Peyer's patch (tissue), 4 donors: ENCODE data around the gene SCYGR7. TPM values are rescaled to one million over a fixed set of nuclear protein-coding genes. Genes with fewer than 3 reads are reported as not detected.

Experiments
- DNase-seq, 3 donors: peaks; one replicate each; pipeline ENCODE4 v3.0.0-alpha.2; 2017 to 2019
- H3K27ac ChIP-seq, 4 donors: fragments of 200-600 bp; sonication (generic); one replicate each; pipeline ENCODE4 v1.5.1; 2016 to 2019
- H3K27me3 ChIP-seq, 2 donors: fragments of 200-600 bp; sonication (generic); one replicate each; pipeline ENCODE4 v1.5.1; 2019
- H3K36me3 ChIP-seq, 3 donors: fragments of 200-600 bp; sonication (generic); one replicate each; pipeline ENCODE4 v1.5.1; 2016 to 2019
- H3K4me1 ChIP-seq, 4 donors: fragments of 200-600 bp; sonication (generic); one replicate each; pipeline ENCODE4 v1.5.1; 2016 to 2019
- H3K4me3 ChIP-seq, 4 donors: fragments of 200-600 bp; sonication (generic); 1 replicate in 3 of 4; 2 replicates in 1 of 4; pipeline ENCODE4 v1.5.1; 2016 to 2019; ENCODE audit warnings: mild to moderate bottlenecking in 1 of 4
- H3K9me3 ChIP-seq, 4 donors: fragments of 200-600 bp; sonication (generic); one replicate each; pipeline ENCODE4 v1.5.1; 2016 to 2019; ENCODE audit warnings: mild to moderate bottlenecking in 1 of 4
- POLR2A ChIP-seq, 2 donors: fragments of 450-650 bp; IDR thresholded peaks; one replicate each; pipeline ENCODE4 v1.5.1; 2017; ENCODE audit warnings: antibody characterized with exemption in 2 of 2, mild to moderate bottlenecking in 2 of 2, moderate library complexity in 2 of 2
- total RNA-seq, 4 donors: library from RNA; depleted of rRNA; stranded (reverse); fragments of >200 nt; gene quantifications; one replicate each; pipeline ENCODE4 v1.1.0, GENCODE V29; 2016
- TF ChIP-seq, protein P1 (sequence below), 6 experiments: fragments of 450-650 bp in 4 of 6; fragments of 200-600 bp in 2 of 6; sonication (generic) in 1 of 6; IDR thresholded peaks; one replicate each; pipeline ENCODE4 v1.5.1; 2017 to 2019; ENCODE audit warnings: antibody characterized with exemption in 6 of 6, mild to moderate bottlenecking in 3 of 6, moderate library complexity in 1 of 6

The SCYGR7 gene
- not detected for total RNA-seq

DNA sequence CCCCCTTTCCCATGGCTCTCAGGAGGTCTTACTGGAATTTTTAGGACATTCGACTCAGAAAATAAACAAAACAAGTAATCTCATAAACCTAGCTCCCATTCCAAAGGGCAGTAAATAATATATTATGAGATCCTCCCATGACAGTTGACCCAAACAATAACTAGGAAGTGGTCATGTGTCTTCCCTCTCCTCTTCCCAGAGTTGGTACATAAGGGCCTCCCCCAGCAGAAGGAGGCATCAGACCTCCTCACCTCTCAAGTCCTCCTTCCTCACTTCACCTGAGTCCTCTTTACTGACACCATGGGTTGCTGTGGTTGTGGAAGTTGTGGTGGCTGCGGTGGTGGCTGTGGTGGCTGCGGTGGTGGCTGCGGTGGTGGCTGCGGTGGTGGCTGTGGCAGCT is at the start of gene SCYGR7:
Gene SCYGR7, plus strand, starts transcription at position 301 of the 400 bp plus-strand sequence. Its CDS starts 0 bp downstream, at position 301.
- H3K36me3 ChIP-seq = no peaks in the 10 kb centered on the region
- TF ChIP-seq POLR2A (IDR thresholded peaks at IDR 0.05) = no peak
- TF ChIP-seq, protein P1, sequence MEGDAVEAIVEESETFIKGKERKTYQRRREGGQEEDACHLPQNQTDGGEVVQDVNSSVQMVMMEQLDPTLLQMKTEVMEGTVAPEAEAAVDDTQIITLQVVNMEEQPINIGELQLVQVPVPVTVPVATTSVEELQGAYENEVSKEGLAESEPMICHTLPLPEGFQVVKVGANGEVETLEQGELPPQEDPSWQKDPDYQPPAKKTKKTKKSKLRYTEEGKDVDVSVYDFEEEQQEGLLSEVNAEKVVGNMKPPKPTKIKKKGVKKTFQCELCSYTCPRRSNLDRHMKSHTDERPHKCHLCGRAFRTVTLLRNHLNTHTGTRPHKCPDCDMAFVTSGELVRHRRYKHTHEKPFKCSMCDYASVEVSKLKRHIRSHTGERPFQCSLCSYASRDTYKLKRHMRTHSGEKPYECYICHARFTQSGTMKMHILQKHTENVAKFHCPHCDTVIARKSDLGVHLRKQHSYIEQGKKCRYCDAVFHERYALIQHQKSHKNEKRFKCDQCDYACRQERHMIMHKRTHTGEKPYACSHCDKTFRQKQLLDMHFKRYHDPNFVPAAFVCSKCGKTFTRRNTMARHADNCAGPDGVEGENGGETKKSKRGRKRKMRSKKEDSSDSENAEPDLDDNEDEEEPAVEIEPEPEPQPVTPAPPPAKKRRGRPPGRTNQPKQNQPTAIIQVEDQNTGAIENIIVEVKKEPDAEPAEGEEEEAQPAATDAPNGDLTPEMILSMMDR (IDR thresholded peaks at IDR 0.05) = no peak
- H3K27me3 ChIP-seq = no peaks in the 10 kb centered on the region
- H3K27ac ChIP-seq = no peak within 1 kb of the TSS
- H3K4me1 ChIP-seq = no peaks in the 10 kb centered on the region
- H3K9me3 ChIP-seq = no peaks in the 10 kb centered on the region
- H3K4me3 ChIP-seq = no peak within 1 kb of the TSS
- no peak for DNase-seq

GRCh38 chr2:227684258-227684657 is 43.9 kb upstream of the SCYGR7 start:
- no peak overlapping the region for H3K4me3 ChIP-seq
- TF ChIP-seq, protein P1 (IDR thresholded peaks at IDR 0.05) = no peak
- TF ChIP-seq POLR2A (IDR thresholded peaks at IDR 0.05) = no peak

DNA sequence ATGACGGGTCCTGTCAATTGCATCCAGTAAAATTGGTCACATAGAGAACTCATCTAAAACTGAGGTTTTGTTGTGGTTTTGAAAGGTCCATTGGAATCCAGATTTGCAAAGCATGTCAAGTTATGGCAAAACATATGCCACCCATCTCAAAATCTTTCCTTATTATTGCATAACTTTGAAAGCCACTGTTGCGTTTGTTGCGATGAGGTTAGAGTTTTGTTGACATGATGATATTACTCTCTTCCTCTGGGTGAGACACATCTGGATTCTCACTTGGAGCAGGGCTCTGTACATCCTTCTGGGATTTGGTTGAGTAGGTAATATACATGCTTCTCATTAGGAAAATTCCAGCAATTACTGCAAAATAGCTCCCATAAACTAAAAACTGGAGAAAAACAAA is 40.9 kb upstream of the SCYGR7 start:
- H3K9me3 ChIP-seq = no peaks in the 10 kb centered on the region
- TF ChIP-seq, protein P1 (IDR thresholded peaks at IDR 0.05) = no peak
- no peak for TF ChIP-seq POLR2A (IDR thresholded peaks at IDR 0.05)
- H3K36me3 ChIP-seq = no peaks in the 10 kb centered on the region
- no peaks in the 10 kb centered on the region for H3K27me3 ChIP-seq
- no peak overlapping the region for H3K4me3 ChIP-seq
- H3K27ac ChIP-seq = no peak overlapping the region
- DNase-seq = no peak
- no peaks in the 10 kb centered on the region for H3K4me1 ChIP-seq

More at GRCh38 chr2:227684258-227684657, 43.9 kb upstream of the SCYGR7 start:
- Histone ChIP-seq H3K4me1 (no peaks in the 10 kb centered on the region), H3K27ac (no peak overlapping the region), H3K9me3 (no peaks in the 10 kb centered on the region), H3K27me3 (no peaks in the 10 kb centered on the region), H3K36me3 (no peaks in the 10 kb centered on the region)
- DNase-seq = no peak

GRCh38 chr2:227696990-227697679 is 31.0 kb upstream of the SCYGR7 start:
- H3K4me1 ChIP-seq = no peaks in the 10 kb centered on the region
- no peak for DNase-seq
- H3K27me3 ChIP-seq = no peaks in the 10 kb centered on the region
- no peaks in the 10 kb centered on the region for H3K9me3 ChIP-seq
- H3K4me3 ChIP-seq = no peak overlapping the region
- no peaks in the 10 kb centered on the region for H3K36me3 ChIP-seq
- no peak overlapping the region for H3K27ac ChIP-seq
- TF ChIP-seq, protein P1 (IDR thresholded peaks at IDR 0.05) = no peak
- TF ChIP-seq POLR2A (IDR thresholded peaks at IDR 0.05) = no peak

DNA sequence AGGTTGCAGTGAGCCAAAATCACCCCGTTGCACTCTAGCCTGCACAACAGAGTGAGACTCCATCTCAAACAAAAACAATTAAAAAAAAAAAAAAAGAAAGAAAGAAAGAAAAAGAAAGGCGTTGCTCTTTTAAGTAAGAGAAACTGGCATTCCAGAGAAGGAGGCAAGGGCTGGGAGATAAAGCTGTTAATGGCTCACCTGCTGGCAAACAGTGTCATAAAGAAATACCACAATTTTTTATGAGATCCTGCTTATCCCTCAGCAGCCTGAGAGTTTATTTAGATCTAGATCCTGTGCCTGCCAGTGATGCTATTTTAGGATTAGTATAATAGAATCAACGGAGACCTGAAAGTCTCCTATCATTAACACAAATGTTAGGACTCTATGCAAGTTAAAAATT is 26.6 kb upstream of the SCYGR7 start:
- TF ChIP-seq, protein P1 (IDR thresholded peaks at IDR 0.05) = no peak
- no peak for TF ChIP-seq POLR2A (IDR thresholded peaks at IDR 0.05)
- peaks cover 0 to 12% (median 0%) of the 10 kb centered on the region in 4 donors for H3K4me1 ChIP-seq
- H3K4me3 ChIP-seq = no peak overlapping the region
- no peaks in the 10 kb centered on the region for H3K36me3 ChIP-seq
- no peak for DNase-seq
- no peaks in the 10 kb centered on the region for H3K27me3 ChIP-seq
- H3K9me3 ChIP-seq = no peaks in the 10 kb centered on the region
- no peak overlapping the region for H3K27ac ChIP-seq
